Activated gamma-delta T cell treated with Interleukin-2 at 50 U/mL for 16 hours (primary cell): ENCODE measurements around the gene BRSK2.

Experiments
- DNase-seq: peaks from one replicate; pipeline ENCODE4 v3.0.0-alpha.2; 2020

The BRSK2 gene

DNA sequence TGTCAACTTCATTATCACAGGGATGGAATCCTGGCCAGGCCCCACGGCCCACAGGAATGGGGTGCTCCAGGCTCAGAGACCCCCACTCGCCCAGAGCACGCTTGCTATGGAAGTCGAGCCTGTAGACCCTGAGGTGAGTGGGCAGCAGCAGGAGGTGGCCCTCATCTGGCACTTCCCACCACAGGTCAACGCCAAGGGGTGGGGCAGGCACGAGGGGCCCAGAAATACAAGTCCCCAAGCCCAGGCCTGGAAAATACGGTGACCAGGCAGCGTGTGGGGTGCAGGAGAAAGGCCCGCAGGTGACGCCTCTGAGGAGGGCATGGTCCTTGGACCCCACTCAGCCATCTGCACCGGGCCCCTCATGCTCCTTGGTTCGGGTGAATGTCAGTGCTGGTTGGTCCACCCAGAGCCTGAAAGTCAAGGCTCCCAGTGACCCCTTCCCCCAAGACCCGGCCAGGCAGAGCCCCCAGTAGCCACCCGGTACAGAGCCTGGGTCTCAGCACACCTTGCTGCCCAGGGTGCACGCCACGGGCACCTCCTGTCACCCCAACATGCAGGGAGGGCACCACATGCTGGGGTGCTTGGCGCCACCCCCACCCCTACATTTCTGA, 94.4 kb downstream of the BRSK2 start:
- no peak for DNase-seq

DNA sequence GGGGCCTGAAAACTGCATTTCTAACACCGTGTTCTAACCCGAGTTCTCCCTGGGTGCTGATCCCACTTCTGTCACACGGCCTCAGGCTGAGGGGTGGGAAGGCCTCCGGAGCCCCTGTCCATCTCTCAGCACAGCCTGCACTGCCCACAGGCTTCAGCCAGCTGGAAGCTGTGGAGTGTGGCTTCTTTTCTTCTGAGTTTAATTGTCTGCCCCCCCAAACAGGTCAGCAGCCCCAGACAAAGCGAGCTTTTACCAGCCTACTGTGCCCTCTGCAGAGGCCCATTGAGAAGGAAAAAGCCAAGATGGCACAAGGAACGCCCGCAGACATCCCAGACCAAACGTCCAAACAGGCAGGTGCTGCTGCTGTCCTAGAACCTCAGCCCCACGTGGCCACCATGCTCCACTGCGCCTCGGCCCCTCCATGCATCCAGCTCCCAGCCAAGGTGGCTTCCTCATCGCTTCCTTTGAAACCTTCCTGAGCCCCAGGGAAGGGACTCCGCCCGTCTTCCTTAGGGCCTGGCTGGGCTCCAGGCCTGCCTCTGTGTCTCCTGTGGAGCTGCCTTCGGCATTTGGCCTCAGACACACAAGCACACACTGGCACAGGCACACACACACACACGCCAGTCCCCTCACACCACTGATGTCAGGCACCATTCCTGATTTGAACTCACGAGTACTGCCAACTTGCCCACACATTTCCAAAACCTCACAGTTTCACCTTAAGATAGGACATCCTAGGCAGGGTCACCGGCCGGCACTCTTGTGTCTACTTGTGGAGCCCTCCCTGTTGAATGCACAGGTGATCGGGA, 95.2 kb downstream of the BRSK2 start:
- DNase-seq = no peak

GRCh38 chr11:1485504-1485885, 95.8 kb downstream of the BRSK2 start:
- no peak for DNase-seq

- no peak for DNase-seq
Observed at GRCh38 chr11:1486054-1486825, 96.5 kb downstream of the BRSK2 start, which contains the start of gene MOB2. Gene MOB2 (minus strand): TSS chr11:1486779. CDS start chr11:1486556, 223 bp downstream.

- no peak for DNase-seq
Observed at GRCh38 chr11:1487091-1487850, 97.5 kb downstream of the BRSK2 start.

GRCh38 chr11:1487851-1488574, 98.3 kb downstream of the BRSK2 start:
- DNase-seq = no peak

GRCh38 chr11:1488575-1489180, 98.9 kb downstream of the BRSK2 start:
- DNase-seq = no peak

DNA sequence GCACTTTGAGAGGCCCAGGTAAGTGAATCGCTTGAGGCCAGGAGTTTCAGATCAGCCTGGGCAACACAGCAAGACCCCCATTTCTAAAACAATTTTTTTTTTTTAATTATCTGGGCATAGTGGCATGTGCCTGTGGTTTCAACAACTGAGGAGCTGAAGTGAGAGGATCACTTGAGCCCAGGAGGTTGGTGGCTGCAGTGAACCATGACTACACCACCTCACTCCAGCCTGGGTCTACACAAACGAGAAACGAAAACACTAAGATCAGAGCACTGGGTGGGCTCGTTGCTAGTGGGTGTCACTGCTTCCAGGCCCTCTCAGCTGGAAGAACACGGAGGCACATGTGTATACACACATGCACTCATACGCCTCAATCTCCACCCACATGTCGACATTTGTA, 100.9 kb downstream of the BRSK2 start:
- DNase-seq = no peak

DNA sequence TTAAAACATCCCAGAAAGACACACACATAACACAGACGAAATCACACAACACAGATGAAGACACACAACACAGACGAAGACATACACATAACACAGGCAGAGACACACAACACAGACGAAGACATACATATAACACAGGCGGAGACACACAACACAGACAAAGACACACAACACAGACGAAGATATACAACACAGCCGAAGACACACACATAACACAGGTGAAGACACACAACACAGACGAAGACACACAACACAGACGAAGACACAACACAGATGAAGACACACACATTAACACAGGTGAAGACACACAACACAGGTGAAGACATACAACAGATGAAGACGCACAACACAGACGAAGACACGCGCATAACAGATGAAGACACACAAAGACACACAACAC, 101.6 kb downstream of the BRSK2 start:
- no peak for DNase-seq

DNA sequence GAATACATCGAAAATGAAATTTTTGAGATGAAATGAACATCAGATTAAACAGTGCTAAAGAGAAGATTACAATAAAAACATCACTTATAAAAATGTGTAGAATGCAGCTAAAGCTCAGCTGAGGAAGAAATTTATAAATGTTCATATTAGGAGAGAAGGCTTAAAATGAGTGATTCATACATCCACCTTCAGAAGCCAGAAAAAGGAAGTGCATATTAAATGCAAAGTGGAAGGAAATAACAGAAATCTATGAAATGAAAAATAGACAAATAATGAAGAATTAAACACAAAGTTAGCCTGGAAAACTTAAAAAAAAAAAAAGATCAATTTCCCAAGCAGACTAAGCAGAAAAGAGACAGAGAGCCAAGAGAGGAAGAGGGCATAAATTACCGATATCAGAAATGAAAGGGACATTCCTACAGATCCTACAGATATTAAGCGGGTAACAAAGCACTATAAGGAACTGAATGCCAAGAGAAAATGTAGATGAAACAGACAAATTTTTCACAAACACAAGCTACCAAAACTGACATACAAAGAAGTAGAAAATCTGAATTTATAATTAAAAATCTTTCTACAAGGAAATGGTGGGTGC, 104.0 kb downstream of the BRSK2 start:
- DNase-seq = no peak

DNA sequence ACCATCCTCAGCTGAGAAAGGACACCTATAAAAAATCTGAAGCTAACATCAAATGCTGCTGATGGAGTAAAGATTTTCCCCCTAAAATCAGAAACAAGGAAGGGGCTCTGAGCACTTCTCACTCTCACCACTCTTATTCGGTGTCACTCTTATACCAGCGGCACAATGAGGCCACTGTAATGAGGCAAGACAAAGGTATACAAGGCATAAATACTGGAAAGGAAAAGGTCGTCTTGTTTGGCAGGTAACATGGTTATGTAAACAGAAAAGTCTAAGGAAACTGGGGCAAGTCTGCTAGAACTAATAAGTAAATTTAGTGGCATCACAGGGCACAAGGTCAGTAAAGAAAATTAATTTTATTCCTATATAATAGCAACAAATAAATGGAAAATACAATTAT, 104.9 kb downstream of the BRSK2 start:
- DNase-seq = no peak

DNA sequence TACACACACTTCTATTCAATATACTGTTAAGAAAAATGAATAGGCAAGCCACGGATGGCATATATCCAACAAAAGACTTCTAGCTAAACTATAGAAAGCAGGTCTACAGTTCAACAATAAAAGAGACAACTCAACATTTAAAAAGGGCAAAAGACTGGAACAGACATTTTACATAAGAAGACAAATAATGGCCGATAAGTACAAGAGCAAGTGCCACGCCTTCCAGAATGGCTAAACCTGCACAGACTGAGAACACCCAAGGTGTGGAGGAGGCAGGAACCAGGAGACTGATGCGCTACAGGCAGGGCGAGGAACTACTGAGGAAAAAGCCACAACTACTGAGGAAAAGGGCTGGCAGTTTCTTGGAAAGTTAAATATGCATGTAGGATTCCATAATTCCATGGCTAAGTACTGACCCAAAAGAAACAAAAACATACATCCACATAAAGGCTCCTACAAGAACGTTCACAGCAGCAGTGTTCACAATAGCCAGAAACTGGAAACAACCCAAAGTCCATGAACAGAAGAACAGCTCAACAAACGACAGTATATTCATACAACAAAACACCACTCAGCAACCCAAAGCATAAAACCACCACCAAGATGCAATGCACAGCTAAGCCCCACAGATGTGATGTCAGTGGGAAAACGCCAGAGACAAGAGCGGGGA, 106.5 kb downstream of the BRSK2 start:
- no peak for DNase-seq

DNA sequence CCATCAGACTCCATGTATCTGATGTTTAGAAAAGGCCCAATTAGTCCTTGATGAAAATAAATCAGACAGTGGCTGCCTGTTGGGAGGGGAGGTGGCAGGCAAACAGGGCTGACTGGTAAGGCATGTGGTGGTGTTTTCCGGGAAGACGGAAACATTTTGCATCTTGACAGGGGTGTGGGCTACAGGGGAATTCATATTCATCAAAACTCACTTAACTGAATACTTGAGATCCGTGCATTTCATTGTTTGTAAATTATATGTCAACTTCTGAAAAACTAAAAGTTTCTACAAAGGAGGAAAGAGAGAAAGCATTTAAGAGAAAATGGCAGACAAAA, 107.0 kb downstream of the BRSK2 start:
- no peak for DNase-seq

DNA sequence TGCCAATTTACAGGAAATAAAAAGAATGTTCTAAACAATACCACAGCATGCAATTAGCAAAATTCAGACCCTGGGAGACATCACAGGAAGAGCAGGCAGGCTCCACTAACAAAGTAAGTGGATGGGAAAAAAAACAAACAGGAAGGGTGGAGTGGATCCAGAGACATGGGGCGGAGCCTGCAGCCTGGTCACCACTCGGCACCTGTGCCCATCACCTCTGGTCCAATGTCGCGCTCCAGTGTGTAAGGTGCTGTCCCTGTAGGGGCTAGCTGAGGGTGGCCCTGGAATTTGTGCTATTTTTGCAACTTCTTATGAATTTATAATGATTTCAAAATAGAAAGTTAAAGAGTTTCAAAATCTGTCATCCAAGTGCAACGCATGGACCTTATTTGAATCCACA, 107.9 kb downstream of the BRSK2 start:
- no peak for DNase-seq

GRCh38 chr11:1498262-1498661, 108.5 kb downstream of the BRSK2 start:
- DNase-seq = no peak

- no peak for DNase-seq
Observed at GRCh38 chr11:1499261-1499890, 109.6 kb downstream of the BRSK2 start.

DNA sequence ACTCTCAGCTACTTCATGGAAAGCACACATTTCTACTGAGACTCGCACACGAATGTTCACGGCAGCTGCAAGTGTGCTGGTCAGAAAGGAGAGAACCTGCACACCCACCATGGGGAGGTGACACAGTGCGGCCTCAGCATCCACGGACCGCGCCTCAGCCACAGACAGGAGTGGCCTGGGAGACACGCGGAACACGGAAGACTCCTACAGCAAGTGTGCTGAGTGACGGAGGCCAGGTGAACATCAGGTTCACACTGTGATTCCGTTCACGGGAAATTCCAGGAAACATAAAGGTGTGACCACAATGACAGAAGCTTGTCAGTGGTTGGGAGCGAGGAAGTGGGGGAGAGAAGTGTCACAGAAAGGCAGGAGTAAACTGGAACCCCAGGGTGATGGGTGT, 110.2 kb downstream of the BRSK2 start:
- DNase-seq = no peak

DNA sequence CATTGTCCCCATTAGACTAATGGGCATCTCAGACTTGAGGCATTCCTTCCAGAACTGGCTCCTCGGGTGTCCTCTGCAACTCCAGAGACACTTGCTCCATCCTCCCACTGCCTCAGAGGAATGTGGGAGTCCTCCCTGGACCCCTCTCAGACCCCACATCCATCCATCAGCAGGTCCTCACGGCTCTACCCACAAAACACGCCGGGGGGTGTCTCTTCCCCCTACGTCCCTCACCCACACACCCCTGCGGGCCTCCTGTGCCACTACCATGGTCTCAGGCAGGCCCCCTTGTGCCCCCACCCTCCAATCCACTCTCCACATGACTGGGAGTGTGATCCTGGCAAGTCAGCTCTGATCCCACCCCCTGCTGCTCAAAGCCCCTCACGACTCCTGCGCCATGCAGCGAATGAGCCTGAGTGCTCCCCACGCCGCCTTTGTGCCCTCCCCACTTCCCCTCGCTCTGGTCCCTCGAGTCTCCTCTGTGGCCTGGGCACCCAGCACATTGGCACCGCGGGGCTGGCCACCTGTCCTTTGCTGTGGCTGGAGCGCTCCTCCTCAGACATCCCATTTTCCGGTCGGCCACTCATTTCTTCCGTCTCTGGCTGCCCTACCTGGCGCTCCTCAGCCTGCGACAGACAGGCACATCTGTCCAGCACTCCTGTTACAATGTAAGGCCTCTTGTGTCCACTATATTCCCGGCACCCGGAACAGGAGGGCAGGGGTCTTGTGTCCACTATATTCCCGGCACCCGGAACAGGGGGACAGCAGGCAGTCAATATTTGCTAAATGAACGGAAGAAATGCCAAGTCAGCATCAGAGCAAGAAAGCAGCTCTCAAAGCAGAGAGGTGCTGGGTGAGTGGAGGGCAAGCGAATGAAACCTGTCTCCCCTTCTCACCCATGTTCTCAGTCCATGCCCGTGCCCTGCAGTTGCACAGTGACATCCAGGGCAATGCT, 111.0 kb downstream of the BRSK2 start:
- no peak for DNase-seq

- DNase-seq = no peak
Observed at GRCh38 chr11:1501421-1502167, 111.9 kb downstream of the BRSK2 start.
